Activated naive CD4-positive, alpha-beta T cell treated with anti-CD3 and anti-CD28 coated beads, Interleukin-2, amount 50 U/mL, for 72 hours (primary cell): Measurements from ENCODE around the gene TRAF1. TPM values are rescaled to one million over a fixed set of nuclear protein-coding genes. Genes with fewer than 3 reads are reported as not detected.
"Not testable (repeated sequence)": the region's sequence is repeated elsewhere in the genome, so short reads cannot be mapped to it uniquely, and the experiment has no call there.

Source experiments
- ATAC-seq, 2 donors: fragments of 150-1000 bp; cut with Tn5 transposase; 2 replicates each; pipeline ENCODE4 v1.10.0; 2021; ENCODE audit warnings: mild to moderate bottlenecking in 2 of 2, moderate library complexity in 2 of 2
- DNase-seq, 2 donors: peaks; one replicate each; pipeline ENCODE4 v3.0.0; 2021 to 2022; ENCODE audit warnings: low spot score in 2 of 2
- H3K27ac Mint-ChIP-seq, 2 donors: one replicate each; pipeline ENCODE4 v1.8.0; 2022; ENCODE audit warnings: mild to moderate bottlenecking in 2 of 2, mixed read lengths in 2 of 2
- H3K36me3 Mint-ChIP-seq, 2 donors: one replicate each; pipeline ENCODE4 v1.8.0; 2022; ENCODE audit warnings: mixed read lengths in 2 of 2
- H3K9me3 Mint-ChIP-seq, 2 donors: one replicate each; pipeline ENCODE4 v1.8.0; 2022; ENCODE audit warnings: mixed read lengths in 2 of 2
- total RNA-seq, 2 donors: library from RNA; stranded (reverse); gene quantifications; one replicate each; pipeline ENCODE4 v1.2.3, GENCODE V29; 2022

TRAF1 gene, protein sequence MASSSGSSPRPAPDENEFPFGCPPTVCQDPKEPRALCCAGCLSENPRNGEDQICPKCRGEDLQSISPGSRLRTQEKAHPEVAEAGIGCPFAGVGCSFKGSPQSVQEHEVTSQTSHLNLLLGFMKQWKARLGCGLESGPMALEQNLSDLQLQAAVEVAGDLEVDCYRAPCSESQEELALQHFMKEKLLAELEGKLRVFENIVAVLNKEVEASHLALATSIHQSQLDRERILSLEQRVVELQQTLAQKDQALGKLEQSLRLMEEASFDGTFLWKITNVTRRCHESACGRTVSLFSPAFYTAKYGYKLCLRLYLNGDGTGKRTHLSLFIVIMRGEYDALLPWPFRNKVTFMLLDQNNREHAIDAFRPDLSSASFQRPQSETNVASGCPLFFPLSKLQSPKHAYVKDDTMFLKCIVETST
- total RNA-seq = 100 to 1,000 TPM in 1 of 2 donors, 10 to 100 TPM in 1; 99.5 to 100 TPM

DNA sequence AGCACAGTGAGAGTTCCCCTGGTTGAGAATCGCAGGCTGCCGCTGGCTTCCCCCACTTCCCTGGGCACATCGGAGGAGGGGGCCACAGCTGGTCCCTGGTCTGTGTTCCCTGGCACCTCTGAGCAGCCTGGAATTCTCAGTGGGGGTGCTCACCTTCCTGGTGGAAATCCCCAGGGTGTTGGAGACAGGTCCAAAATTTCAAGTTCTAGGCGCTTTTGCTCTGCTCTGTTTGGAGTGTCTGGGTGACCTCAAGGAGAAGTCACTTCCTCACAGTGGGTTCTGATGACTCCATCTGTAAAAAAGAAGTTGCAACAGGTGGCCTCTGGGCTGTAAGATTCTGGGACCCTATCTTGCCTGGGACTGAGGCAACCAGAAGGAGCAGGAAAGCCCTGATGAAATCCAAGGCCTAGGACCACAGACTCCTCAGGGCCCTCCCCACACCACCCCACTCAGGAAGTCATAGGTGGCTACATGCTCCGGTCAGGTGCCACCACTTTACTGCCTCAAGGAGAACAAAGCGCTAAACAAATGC, at the start of gene TRAF1:
TRAF1 (minus strand) TSS at position 400 of the 532 bp plus-strand sequence. CDS start 721 bp downstream, outside the sequence.
- H3K36me3 Mint-ChIP-seq = peaks cover 55 to 67% of the 10 kb centered on the region in 2 donors
- DNase-seq = peak; percentile 18 to 79
- peak within 1 kb of the TSS; percentile 99 to 100 for H3K27ac Mint-ChIP-seq
- ATAC-seq = peak; percentile 17 to 39
- H3K9me3 Mint-ChIP-seq = no peaks in the 10 kb centered on the region

DNA sequence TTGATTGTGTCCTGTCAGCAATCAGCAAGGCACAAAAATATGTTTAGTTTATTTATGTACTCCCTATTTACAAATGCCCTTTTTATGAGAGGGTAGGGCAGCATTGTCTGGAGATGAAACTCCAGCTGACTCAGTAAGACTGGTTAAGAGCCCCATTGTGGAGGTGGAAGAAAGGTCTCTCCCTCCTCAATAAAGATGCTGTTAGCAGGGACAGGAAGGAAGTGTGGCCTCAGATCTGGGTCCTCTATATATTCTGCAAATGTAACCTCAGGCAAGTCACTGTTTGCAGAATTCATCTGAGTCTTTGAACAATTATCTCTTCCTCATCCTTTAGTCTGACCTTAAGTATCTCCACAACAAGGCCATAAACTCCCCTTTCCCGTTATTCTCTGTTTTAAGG, 48.3 kb upstream of the TRAF1 start:
- H3K27ac Mint-ChIP-seq = peak overlapping the region in 1 of 2 donors; percentile 10
- H3K36me3 Mint-ChIP-seq = no peaks in the 10 kb centered on the region
- H3K9me3 Mint-ChIP-seq = no peaks in the 10 kb centered on the region
- ATAC-seq (peak in 1 of 2 donors; percentile 36), DNase-seq (no peak)

DNA sequence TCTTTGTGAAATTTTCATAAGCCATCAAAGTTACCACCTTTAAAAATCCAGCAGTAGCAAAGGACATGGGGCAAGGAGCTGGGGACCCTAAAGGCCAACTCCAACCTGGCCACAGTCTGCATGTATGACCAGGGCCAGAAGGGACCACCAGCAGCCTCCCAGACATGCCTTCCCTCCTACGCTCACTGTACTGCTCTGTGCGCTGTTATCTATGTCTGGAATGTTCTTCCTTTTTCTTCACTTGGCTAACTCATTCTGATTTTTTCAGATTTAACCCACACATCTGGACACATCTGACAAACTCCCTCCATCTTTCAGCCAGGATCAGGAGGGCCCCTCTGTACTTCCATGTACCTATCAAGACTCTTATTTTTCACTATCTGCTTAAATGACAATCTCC, 47.6 kb upstream of the TRAF1 start:
- ATAC-seq = no peak

DNA sequence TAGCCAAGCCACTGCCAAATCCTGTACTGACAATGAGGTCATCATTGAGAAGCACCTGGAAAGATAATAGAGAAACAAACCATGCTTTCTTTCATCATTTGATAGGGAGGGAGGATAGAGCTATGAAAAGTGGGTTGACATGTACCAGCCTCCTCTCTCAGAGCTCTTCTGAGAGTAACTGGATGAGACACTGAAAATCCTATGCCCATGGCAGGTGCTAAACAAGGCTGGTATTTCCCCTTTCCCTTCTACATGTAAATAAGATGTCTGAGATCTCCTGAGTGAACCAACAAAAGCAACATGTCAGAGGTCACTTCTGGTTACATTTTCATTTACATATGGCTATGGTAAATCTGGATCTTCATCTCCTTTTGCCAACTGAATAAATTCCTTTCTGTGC, 45.3 kb upstream of the TRAF1 start:
- Mint-ChIP-seq H3K36me3 (no peaks in the 10 kb centered on the region), H3K9me3 (no peaks in the 10 kb centered on the region), H3K27ac (no peak overlapping the region)
- ATAC-seq (peak in 1 of 2 donors; percentile 48), DNase-seq (no peak)

More for the DNA sequence above, 47.6 kb upstream of the TRAF1 start:
- H3K36me3 Mint-ChIP-seq = no peaks in the 10 kb centered on the region
- DNase-seq = no peak
- no peak overlapping the region for H3K27ac Mint-ChIP-seq
- H3K9me3 Mint-ChIP-seq = no peaks in the 10 kb centered on the region

DNA sequence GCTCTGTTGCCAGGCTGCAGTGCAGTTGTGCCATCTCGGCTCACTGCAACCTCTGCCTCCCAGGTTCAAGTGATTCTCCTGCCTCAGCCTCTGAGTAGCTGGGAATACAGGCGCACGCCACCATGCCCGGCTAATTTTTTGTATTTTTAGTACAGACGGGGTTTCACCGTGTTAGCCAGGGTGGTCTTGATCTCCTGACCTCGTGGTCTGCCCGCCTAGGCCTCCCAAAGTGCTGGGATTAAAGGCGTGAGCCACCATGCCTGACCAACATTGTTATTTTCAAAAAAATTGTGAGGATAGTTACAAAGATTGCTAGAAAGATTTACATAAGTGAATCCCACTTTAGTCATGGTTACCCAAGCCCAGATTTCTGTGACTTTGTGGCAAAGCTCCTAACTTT, 44.9 kb upstream of the TRAF1 start:
- H3K9me3 Mint-ChIP-seq, H3K27ac Mint-ChIP-seq, ATAC-seq, DNase-seq, H3K36me3 Mint-ChIP-seq: not testable (repeated sequence)

DNA sequence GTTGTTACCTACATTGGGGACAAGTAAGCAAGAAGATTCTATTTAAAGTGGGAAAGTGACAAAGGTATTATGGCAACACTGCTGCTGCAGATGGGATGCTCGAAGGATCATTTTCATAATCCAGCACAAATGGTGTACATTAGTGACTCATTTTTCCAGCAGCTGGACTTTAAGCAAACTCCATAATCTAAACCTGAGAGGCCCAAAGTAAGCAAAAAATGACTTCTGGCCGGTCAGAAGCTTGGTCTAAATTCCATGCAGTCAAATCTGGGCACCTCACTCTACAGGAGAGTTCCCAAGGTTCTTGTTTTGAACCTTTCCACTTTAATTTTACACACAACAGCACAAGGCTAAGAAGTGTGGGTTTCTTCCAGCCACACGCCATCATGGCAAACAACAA, 43.6 kb upstream of the TRAF1 start:
- Mint-ChIP-seq H3K9me3 (no peaks in the 10 kb centered on the region), H3K36me3 (no peaks in the 10 kb centered on the region), H3K27ac (no peak overlapping the region)
- ATAC-seq (no peak), DNase-seq (no peak)

DNA sequence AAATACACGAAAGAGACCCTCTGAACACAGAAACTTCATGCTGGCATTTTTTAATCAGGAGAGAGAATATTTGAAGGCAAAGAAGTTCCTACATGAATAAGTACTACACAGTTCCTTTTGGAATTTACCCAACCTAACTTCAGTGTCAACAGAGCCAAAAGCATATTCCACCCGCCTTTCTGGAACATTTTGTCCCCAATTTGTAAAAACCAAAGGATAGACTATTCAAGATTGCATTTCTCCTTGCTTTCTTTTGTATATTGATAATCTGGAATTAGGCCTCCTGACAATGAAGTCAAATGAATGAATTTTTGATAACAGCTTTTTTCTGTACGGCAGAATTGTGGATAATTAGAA, 39.4 kb upstream of the TRAF1 start:
- H3K9me3 Mint-ChIP-seq = no peaks in the 10 kb centered on the region
- no peak for DNase-seq
- no peak for ATAC-seq
- H3K27ac Mint-ChIP-seq = no peak overlapping the region
- H3K36me3 Mint-ChIP-seq = no peaks in the 10 kb centered on the region

DNA sequence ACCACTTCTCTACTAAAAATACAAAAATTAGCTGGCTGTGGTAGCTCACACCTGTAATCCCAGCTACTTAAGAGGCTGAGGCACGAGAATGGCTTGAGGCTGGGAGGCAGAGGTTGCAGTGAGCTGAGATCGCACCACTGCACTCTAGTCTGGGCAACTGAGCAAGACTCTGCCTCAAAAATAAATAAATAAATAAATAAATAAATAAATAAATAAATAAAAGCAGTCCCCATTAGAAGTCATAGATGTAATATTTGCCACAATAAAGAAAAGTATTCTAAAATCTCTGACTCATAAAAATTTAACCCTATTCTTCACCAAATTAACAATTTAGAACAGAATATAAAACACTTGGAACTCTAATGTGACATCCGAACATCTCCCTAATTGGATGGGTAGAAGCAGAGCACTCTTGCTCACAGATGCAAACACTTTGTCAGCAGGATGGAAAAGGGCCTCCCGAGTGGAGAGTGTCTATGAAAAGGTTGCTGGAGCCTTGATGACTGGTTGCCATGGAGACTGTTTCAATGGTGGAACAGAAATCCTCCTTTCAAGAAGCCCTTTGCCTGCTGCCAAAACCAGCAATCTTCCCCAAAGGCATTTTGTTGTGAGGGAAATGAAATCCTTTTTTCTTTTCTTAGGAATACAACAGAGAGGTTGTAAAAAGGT, 38.9 kb upstream of the TRAF1 start:
- H3K27ac Mint-ChIP-seq = no peak overlapping the region
- ATAC-seq (no peak), DNase-seq (no peak)
- no peaks in the 10 kb centered on the region for H3K36me3 Mint-ChIP-seq
- H3K9me3 Mint-ChIP-seq = no peaks in the 10 kb centered on the region

DNA sequence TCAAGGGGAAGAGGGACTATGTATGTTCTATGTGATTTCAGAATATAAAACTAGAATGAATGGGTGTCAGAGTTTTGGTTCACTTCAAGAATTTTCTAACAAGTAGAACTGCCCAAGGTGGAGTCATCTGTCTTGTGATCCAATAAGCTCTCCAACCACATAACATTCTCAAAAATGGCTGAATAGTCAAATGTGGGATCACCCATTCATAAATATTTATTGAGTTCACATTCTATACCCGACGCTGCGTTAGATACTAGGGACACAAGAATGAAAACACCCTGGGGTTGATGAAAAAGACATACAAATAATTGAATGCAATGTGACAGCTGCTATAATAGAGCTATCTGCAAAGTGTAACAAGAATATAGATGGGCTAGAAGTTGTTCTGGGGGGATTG, 35.3 kb upstream of the TRAF1 start:
- H3K36me3 Mint-ChIP-seq = no peaks in the 10 kb centered on the region
- ATAC-seq = no peak
- H3K9me3 Mint-ChIP-seq = no peaks in the 10 kb centered on the region
- no peak overlapping the region for H3K27ac Mint-ChIP-seq
- no peak for DNase-seq

DNA sequence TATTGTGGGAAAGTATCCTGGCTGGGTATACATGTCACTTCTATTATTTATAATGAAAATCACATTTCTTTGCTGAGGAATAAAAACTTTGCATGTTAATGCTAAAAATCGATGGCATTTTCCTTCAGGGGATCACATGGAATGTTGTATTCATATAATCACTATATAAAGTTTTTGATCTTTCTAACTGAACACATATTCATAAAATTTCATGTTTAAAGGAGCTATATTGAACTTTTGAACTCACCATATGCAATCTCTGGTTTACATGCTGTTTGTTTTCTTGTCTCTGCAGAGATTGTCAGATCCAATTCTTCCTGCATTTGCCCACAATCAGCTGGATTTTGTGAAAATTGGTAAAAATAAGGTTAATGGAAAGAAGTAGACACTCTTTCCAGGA, 33.4 kb upstream of the TRAF1 start:
- Mint-ChIP-seq H3K36me3 (no peaks in the 10 kb centered on the region), H3K27ac (no peak overlapping the region), H3K9me3 (no peaks in the 10 kb centered on the region)
- ATAC-seq = no peak
- no peak for DNase-seq

DNA sequence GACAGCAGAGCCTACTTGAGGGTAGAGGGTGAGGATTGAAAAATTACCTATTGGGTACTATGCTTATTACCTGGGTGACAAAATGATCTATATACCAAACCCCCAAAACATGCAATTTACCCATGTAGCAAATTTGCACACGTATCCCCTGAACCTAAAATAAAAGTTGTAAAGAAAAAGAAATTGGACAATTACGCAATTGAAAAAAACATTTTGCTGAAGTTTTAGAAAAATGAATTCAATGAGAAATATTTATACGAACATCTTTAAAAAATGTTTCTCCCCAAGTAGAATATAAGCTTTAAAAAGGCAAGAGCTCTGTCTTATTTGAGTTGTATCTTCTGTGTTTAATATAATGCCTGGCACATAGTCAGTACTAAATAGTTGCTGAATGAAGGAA, 30.3 kb upstream of the TRAF1 start:
- no peaks in the 10 kb centered on the region for H3K36me3 Mint-ChIP-seq

DNA sequence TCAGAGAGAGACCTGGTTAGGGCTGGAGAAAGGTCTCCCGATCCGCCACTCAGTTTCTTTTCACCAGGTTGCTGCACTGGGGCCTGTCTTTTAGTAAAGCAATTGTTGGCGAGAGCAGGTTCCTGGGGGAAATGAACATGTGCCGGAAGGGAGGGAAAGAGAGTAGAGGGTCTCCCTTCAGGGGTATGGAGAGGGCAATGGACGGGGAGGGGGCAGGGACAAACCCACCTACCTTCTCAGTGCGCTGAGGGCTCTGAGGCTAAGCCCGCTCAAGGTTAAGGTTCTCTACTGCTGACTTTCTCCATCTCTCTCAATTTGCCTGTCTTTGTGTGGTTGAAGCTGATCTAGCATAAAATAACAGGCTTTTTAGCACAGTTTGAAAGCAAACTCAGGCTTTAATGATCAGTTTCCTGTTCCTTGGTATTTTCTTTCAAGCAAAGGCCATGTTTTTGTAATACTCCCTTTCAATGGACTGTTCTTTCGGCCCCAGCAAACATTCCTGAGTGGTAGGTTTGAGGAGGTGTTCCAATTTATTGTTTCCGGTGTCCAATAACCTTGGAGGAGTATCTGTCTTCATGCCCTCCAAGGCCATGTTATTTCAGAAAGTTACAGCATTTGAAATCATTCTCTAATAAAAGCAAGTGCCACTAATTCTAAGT, 25.5 kb upstream of the TRAF1 start:
- no peak for ATAC-seq
- no peaks in the 10 kb centered on the region for H3K9me3 Mint-ChIP-seq
- H3K27ac Mint-ChIP-seq = no peak overlapping the region
- no peaks in the 10 kb centered on the region for H3K36me3 Mint-ChIP-seq
- no peak for DNase-seq

More for the DNA sequence above, 30.3 kb upstream of the TRAF1 start:
- no peak for ATAC-seq
- H3K9me3 Mint-ChIP-seq = no peaks in the 10 kb centered on the region
- DNase-seq = no peak
- no peak overlapping the region for H3K27ac Mint-ChIP-seq

DNA sequence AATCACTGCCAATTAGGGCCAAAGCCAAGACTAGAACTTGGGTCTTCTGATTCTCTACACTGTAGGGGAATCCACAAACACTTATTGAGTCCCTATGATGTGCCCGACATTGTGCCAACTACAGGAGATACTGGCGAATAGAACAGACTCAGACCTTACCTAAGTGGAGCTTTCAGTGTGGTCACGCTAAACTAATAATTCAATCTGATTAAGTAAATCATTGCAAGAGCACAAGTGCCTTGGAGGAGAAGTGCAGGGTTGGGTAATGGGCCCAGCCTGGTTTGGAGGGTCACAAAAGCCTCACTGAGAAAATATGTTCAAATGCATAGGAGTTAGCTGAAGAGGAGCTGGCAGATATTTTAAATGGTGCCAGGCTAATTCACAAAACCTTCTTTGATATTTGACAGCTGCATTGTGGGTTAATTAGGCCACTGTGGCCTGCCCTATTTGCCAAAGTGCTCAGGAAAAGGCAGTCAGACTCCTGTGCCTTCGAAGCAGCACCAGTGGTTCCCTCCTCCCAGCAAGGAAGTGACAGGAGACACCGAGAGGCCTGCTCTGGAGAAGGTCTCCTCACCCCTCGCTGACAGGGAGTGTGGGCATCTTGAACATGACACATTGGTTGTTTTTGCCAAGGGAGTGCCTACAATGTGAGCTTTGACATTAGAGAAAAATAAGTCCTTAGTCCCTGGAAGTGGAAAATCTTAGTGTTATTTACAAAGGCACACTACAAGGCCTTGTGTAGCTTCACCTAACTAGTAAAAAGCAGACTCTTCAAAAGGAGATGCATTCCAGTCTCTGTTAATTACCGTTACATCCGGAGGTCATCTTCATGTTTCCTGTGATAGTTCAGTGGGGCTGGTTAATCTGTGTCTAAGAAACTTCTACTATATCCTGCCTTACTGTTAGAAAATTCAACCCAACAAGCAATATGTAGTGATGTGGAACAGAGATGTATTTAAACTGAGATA, 24.1 kb upstream of the TRAF1 start:
- DNase-seq = no peak
- Mint-ChIP-seq H3K27ac (no peak overlapping the region), H3K36me3 (no peaks in the 10 kb centered on the region), H3K9me3 (no peaks in the 10 kb centered on the region)
- ATAC-seq = no peak

DNA sequence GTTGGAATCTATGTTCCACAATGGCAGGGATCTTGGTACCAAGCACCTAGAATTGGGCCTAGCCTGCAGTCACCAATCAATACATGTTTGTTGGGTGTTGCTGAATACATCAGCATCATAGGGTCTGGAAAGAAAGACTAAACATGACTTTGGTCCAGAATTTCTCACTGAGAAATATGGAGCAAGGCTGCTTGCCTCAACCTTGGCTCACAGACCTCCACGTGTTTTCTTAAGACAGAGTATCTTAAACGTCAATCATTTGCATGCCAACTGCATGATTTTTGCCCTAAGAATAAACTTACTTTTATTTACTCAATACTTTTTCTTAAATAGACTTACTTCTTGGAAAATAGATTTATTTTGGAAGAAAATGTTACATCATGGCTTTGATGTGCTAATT, 22.7 kb upstream of the TRAF1 start:
- ATAC-seq (no peak), DNase-seq (no peak)
- no peak overlapping the region for H3K27ac Mint-ChIP-seq
- H3K36me3 Mint-ChIP-seq = no peaks in the 10 kb centered on the region
- H3K9me3 Mint-ChIP-seq = no peaks in the 10 kb centered on the region

DNA sequence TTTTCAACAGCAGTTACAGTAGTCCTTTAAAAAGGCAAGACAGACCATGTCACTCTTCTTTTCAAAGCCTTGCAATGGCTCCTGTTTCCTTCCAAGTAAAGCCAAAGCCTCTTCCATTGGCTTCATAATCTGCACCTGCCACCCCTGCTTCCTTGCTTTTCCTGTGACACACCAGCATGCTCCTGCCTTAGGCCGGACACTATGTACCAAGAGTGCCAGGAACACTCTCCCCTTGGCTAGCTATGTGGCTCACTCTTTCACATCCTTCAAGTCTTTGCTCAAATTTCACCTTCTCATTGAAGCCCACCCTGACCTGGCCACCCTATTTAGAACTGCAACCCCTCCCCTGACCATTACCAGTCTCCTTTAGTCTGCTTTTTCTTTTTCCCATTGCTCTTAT, 22.2 kb upstream of the TRAF1 start:
- H3K9me3 Mint-ChIP-seq = no peaks in the 10 kb centered on the region
- ATAC-seq (no peak), DNase-seq (no peak)
- H3K36me3 Mint-ChIP-seq = no peaks in the 10 kb centered on the region
- H3K27ac Mint-ChIP-seq = no peak overlapping the region

DNA sequence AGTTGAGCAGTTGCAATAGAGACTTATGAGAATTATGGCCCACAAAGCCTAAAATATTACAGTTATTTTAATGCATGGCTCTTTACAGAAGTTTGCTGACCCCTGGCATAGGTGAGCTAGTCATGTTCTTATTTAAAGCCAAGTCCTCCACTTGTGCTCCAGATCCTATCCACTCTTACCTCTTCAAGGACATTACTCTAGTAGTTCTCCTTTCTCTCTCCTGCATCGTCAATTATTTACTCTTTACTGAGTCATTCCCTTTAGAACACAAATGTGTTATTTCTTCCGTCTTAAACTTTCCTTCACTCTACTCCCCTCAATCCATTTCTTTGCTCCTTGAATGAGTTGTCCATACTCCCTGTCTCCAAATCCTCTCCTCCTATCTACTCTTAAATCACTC, 20.6 kb upstream of the TRAF1 start:
- no peak for ATAC-seq
- Mint-ChIP-seq H3K36me3 (no peaks in the 10 kb centered on the region), H3K27ac (no peak overlapping the region), H3K9me3 (no peaks in the 10 kb centered on the region)
- no peak for DNase-seq
